GM21529 (cell line): ENCODE measurements around the gene EML4.

Source experiments
- ATAC-seq: cut with Tn5 transposase; IDR thresholded peaks from one replicate; pipeline ENCODE4 v1.9.1; 2021; ENCODE audit not compliant: unreplicated experiment

The EML4 gene

DNA sequence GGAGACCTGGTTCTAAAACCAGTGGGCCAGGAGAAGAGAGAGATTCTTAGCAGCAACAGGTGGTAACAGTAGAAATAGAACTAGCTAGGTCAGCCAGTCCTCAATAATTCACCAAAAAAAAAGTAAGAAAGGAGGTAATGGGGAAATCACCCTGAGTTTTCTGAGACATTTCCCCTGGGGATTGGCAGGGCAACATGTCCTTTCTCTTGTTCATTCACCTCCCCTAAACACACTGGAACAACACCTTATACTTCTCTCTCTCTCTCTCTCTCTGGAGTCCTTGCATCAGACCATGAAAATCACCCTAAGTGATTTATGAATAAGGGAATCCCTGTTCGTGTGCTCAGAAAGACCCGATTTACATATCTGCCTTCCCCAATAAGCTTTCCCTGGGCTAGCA, 127.1 kb downstream of the EML4 start:
- peak; percentile 74 for ATAC-seq

DNA sequence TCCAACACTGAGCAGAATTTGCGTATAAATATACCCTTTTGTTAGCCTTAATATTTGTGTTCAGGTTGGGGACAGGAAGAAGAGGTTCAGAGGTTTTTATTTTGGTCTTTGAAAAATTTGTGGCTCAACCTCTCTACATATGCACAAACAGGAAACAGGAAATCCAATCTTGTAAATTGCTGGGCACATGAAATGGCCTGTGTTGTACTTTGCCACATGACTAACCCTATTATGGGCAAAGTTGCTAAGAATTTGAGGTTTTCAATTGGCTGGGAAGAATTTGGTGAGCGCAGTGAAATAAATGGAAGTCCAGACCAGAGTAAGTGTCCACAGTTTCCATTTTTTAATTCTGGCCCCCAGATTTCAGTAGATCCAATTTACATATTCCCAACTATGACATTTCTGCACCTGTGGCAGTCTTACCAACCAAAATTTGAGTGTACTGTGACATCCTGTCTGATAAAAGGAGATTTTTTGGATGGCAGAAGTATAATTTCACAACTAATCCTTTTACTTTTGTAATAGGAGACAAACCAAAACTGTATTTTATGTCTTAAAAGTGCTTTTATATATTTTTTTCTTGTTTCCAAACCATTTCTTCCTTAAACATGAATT, 128.3 kb downstream of the EML4 start:
- ATAC-seq = no peak

DNA sequence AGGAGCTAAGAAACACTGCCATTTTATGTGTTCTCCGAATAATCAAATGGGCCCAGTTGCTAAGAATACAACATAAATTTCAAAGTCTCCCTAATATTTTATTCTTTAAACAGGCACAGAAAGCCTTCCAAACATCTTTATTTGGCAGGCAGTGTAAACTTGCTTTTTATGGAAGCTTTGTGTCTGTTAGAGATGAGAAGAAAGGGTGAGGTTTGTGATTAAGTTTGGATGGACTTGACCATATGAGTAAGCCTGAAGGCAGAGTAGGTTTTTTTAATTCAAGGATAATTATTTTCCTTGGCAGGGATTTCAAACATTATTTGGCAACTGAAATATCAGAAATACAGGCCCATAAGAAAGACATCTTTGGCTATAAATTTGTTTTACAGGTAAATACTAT, 129.0 kb downstream of the EML4 start:
- no peak for ATAC-seq

DNA sequence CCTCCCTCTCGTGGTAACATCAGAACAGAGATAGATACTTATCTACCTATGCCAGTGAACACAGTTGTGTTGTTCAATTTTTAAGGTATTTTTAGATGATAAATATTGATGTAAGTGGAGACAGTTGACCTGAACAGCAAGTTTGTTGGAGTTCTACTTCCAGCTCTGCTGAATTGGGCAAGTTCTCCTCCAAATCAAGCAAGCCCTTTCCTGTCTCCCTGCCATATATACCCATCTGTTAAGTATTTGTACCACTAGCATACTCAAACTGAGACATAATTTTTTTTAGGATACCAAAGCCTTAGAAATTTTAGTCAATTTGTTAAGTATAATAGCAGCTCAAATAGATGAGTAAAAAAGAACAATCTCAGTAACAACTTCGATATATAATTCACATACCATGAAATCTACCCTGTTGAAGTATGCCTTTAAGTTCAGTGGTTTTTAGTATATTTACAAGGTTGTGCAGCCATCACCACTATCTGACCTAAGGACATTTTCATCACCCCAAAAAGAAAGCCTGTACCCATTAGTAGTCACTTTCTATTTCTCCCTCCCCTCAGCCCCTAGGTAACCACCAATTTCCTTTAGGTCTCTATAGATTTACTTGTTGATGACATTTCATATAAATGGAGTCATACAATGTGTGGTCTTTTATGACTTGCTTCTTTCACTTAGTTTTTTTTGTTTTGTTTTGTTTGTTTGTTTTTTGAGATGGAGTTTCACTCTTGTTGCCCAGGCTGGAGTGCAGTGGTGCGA, 130.0 kb downstream of the EML4 start:
- ATAC-seq = no peak

DNA sequence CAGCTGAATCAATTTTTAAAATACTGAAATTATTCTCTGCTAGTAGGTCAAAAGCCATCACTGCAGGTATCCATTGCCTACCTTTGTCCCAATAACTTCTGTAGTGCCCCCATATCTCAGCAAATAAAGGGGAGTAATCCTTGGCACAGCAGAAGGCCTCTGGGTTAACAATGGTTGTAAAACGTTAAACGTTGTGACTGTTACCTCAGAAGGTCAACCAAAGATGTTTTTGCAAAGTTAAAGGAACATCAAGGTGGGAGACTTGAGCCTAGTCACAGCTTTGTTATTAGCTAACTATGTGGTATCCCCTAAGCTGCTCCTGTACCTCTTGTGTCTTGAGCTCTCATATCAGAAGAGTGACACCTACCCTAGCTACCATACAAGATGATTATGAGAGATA, 131.4 kb downstream of the EML4 start:
- ATAC-seq = no peak

DNA sequence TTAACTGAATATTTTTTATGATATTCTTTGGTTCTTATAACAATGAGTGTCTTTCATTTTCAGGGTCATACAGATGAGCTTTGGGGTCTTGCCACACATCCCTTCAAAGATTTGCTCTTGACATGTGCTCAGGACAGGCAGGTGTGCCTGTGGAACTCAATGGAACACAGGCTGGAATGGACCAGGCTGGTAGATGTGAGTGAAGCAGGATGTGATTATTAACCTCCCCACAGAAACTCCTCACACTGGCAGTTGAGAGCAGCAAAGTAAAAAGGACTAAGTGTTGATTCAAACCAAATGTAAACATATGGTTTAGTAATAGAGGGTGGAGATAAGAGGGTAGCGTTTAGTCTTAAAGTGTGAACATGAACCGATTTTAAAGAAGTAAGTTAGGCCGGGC, 134.1 kb downstream of the EML4 start:
- no peak for ATAC-seq

DNA sequence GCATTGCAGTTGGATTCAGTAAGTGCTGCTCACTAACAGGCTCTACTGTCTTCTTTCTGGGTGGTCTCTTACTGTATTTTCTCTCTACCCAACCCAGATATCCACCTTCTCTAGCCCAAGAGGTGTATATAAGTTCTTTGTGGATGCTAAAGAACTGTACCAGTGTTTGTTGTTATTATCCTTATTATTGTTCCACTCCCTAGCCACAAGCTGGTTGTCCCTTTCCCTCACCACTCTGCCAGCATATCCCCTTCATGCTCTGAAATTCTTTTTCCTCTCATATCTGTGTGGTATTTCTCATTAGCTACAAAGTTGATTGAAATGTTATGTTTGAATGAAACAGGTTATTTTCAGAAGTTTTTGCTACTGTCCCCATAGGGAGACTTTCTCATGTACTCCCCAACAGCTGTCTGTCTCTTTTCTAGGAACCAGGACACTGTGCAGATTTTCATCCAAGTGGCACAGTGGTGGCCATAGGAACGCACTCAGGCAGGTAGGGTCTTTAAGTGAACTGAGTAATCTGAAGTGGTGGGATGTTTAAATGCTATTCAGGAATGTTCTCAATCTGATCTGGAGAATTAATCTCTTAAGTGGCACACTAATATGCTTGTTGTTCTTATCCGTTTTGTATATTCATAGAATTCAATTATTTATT, 135.0 kb downstream of the EML4 start:
- no peak for ATAC-seq

DNA sequence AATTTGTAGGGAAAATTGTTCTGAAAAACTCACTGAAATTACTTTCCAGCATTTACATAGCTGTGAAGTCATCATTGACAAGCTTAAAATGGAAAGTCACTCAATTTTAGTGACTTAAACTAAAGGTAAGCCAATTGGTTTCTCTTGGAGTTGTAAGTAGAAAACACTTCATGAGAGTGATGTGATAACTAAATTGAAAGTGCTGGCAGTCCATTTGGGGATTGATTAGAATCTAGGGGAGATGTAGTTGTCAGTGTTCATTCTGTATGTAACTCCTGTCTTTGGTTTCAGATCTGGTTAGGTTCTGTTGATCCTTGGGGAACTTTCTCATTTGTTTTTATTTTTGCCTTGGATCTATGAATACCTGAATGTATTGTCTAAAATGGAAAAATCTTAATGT, 138.0 kb downstream of the EML4 start:
- ATAC-seq = no peak

DNA sequence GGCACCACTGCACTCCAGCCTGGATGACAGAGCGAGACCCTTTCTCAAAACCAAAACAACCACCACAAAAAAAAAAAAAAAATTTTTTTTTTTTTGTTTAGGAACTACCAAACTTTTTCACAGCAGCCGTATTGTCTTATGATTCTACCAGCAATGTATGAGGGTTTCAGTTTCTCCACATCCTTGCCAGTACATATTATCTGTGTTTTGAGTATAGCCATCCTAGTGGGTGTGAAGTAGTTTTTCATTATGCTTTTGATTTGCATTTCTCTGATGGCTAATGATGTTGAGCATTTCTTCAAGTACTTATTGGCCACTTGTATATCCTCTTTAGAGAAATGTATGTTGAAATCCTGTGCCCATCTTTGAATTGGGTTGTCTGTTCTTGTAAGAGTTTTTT, 140.2 kb downstream of the EML4 start:
- ATAC-seq = no peak

DNA sequence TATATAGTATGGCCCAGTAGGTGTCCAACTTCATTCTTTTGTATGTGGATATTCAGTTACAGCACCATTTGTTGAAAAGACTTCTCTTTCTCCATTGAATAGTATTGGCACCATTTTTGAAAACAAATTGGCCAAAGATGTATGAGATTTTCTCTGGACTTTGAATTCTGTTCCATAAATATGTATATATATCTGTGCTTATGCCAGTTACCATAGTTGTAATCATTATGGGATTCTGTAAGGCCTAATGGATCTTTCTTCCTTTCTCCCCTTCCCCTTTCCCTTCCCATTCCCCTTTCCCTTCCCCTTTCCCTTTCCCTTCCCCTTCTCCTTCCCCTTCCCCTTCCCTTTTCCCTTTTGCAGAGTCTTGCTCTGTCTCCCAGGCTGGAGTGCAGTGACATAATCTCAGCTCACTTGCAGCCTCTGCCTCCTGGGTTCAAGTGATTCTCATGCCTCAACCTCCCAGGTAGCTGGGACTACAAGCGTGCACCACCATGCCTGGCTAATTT, 140.9 kb downstream of the EML4 start:
- ATAC-seq = no peak

DNA sequence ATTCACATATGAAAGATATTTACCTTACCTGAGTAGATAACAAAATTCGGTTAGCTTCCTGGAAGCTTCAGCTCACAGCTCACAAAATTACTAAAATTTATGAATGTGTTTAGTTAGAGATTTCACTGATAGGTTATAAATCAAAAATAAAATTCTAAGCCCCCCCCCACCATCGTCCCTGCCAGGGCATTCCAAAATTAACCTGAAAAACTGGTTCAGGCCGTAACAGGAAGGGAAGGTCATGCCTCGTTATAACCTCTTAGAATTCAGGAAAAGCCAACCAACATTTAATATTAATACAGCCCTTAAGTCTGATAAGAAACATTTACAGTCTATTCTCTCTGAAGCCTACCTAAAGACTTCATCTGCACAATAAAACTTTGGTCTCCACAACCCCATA, 143.0 kb downstream of the EML4 start:
- ATAC-seq = no peak

DNA sequence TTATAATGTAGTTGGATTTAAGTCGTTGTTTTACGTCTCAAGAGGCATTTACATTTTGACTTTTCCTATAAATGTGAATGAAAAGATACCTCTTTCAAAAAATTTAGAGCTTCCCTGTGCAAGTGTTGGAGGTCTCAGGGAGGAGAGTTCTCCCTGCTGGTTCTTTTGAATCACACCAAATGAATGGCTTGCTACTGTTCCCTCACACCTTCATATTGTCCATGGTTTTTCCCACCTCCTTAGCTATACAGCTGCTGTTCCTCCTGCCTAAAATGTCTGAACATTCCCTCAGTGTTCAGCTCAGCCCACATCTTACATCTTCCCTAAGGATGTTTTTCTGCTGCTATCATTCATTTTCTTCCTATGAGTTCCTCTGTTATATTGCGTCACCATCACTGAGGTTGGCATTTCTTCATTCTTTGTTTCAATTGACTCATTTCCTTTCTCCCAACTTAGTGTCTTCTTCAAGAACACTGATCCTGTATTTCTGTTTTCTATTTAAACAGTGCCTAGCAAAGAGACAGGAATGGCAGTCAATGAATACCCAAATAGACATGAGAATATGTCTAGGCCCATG, 145.8 kb downstream of the EML4 start:
- no peak for ATAC-seq

DNA sequence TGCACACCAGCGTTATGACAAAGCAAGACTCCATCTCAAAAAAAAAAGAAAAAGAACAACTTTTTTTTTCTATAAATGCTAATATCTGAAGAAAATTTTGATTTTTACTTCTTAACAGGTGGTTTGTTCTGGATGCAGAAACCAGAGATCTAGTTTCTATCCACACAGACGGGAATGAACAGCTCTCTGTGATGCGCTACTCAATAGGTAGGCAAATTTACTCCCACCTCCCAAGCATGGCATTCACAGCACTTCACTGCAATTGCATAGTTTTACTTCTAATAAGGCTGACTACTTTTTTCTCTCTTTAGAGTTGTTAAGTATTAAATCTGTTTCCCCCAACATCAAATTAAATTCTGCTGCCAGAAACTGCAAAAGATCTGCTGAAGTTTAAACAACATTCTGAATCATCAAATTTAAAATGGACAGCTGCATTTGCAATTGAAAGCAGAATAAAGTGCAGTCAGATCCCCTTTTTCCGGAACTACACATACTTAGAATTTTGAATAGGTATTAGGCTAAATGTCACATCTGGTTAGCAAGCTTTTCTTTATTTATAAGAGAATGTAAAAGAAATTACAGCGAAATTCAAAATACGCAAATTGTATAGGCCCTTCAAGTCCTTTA, 146.8 kb downstream of the EML4 start:
- ATAC-seq = no peak

DNA sequence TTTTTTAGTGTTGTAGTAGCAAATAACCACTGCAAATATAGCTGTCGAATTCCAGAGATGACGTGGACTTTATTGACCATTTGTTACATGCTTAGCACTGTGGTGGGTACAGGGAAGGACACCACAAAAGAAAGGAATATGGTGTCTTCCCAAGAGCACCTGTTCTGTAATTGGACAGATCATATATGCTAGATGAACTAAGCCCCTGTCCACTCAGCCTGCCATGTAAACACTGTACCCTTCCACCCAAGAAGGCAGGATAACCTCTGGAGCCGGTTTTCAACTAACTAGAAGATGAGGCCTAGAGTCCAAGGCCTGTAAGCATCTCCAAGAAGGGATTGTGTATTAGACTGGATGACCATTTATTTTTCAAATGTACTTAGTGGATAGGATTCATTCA, 147.8 kb downstream of the EML4 start:
- no peak for ATAC-seq

DNA sequence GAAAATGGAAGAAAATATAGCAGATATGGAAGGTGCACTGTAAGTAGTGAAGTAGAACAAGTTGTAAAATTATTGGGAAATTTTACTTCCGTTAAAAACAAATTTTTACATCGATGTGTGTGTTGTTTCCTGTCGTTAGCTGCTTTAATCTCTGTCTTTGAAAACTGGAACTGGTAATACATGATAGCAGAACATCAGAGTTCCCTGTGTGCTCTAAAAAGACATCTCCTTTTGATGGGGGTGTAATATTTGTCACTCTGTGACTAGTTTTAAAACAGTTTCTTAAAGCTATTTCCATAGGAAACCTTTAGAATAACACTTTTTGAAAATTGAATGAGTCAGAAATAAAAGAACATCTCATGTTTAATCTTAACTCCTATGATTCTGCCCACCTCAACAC, 148.3 kb downstream of the EML4 start:
- no peak for ATAC-seq

DNA sequence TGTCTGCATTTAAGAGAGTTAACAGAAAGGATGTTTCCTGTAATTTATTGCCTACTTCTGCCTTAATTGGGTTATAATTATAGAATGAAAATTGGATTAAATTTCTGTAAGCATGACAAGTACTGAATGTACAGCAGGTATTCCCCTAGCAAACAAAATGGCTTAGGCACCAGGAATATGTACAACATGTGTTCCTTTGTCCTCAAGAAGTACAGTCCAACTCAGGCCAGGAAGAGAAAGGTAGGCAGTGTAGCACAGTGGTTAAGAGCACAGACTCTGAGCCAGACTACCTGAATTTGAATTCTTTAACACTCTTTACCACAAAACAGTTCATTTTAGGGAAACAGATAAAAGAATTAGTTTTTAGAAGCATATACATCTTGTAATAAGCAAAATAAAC, 148.8 kb downstream of the EML4 start:
- ATAC-seq = no peak

DNA sequence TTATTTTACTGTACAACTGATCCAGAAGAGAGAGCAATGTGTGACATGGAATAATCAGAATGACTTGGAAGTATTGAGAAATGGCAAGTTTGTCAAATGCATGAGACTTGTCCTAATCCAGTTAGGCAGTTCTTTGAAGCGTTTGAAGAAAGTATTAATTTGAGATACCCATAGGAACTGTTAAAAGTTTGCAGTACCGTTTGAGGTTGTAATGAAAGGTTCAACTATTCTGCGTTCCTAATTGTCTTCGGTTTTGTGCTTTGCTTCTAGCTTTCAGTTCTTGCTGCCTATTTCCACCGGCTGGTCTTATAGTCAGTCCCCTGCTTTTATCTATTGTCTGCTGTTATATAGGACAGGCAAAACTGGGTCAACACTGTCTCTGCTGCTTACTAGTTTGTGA, 150.1 kb downstream of the EML4 start:
- no peak for ATAC-seq

DNA sequence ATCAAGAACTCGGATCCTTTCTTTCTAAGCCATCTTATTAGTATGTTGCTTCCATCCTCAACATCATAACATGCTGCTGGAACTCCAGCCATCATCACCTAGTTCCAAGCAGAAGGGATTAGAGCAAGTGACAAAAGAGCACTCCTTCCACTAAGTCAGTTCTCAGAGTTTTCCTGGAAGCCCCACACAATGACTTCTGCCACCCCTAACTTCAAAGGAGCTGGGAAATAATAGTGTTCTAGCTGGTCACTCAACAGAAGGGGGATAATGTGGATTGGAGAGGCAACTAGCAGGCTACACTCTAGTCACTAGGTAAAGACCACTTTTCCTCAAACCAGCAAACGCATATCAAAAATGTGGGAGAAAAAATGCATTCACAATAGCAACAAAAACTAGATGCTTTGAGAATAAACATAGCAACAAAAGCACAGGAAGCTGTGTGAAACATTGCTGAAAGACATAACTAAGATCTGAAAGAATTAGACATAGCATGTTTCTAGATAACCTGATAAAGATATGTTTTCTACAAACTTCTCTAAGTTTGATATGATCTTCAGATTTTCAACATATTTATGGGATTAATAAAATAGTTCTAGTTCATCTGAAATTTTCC, 152.4 kb downstream of the EML4 start:
- no peak for ATAC-seq

DNA sequence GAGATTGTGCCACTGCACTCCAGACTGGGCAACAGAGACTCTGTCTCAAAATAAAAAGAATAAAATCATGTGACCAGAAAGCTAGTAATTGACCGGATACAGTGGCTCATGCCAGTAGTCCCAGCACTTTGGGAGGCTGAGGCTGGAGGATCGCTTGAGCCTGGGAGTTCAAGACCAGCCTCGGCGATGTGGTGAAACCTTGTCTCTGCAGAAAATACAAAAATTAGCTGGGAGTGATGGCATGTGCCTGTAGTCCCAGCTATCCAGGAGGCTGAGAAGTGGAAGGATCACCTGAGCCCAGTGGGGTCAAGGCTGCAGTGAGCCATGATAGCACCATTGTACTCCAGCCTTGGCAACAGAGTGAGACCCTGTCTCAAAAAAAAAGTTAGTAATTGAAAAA, 155.1 kb downstream of the EML4 start:
- ATAC-seq = no peak

DNA sequence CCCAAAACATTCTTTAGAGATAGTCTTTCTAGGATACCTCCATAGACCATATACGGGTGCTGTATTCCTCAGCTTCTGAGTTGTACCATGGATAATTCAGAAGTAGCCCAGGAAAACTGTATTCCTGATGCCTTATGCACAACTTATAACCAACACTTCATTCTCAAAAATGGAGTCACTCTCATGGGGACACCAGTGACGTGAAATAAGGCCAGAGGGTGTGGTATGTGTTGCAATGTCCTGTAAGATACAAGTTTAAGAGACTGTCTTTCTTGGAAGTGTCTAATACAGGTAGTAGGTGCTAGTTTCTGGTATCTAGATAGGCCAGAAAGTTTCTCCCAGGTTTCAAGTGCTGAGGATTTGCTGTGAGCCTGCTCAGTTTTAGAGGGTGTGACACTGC, 155.8 kb downstream of the EML4 start:
- no peak for ATAC-seq

DNA sequence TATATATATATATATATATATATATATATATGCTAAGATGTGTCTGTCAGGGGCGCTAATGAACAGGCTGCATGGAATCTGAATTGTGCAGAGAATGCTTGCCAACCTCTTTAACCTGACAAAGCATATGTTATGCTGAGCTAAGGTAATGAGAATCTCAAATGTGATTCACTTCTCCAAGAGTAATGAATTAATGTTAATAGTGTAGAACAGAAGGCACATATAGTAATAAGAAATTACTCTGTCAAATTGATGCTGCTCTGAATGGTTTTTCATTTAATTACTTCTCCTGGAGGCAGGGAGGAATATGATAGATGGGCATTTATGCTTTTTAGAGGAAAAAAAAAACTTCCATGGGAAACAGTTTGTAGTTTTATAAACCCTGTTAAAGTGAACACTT, 156.5 kb downstream of the EML4 start:
- no peak for ATAC-seq
